ENCODE measurements around the gene USF3.

- no peak for TF ChIP-seq CTCF (IDR thresholded peaks at IDR 0.05; ENCODE audit: poor library complexity)
- no peak for TF ChIP-seq EZH2phosphoT487 (IDR thresholded peaks at IDR 0.05; ENCODE audit: low read depth, severe bottlenecking, unreplicated experiment)
Measured at GRCh38 chr3:113654851-113655250, 41.6 kb downstream of the USF3 start.

Data from hepatocyte (in vitro differentiated cells).